ENCODE measurements around the gene ARHGEF1.
A peak's percentile ranks its signal among the peaks of the same experiment; 100 is the strongest.

Gene ARHGEF1, protein sequence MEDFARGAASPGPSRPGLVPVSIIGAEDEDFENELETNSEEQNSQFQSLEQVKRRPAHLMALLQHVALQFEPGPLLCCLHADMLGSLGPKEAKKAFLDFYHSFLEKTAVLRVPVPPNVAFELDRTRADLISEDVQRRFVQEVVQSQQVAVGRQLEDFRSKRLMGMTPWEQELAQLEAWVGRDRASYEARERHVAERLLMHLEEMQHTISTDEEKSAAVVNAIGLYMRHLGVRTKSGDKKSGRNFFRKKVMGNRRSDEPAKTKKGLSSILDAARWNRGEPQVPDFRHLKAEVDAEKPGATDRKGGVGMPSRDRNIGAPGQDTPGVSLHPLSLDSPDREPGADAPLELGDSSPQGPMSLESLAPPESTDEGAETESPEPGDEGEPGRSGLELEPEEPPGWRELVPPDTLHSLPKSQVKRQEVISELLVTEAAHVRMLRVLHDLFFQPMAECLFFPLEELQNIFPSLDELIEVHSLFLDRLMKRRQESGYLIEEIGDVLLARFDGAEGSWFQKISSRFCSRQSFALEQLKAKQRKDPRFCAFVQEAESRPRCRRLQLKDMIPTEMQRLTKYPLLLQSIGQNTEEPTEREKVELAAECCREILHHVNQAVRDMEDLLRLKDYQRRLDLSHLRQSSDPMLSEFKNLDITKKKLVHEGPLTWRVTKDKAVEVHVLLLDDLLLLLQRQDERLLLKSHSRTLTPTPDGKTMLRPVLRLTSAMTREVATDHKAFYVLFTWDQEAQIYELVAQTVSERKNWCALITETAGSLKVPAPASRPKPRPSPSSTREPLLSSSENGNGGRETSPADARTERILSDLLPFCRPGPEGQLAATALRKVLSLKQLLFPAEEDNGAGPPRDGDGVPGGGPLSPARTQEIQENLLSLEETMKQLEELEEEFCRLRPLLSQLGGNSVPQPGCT

DNA sequence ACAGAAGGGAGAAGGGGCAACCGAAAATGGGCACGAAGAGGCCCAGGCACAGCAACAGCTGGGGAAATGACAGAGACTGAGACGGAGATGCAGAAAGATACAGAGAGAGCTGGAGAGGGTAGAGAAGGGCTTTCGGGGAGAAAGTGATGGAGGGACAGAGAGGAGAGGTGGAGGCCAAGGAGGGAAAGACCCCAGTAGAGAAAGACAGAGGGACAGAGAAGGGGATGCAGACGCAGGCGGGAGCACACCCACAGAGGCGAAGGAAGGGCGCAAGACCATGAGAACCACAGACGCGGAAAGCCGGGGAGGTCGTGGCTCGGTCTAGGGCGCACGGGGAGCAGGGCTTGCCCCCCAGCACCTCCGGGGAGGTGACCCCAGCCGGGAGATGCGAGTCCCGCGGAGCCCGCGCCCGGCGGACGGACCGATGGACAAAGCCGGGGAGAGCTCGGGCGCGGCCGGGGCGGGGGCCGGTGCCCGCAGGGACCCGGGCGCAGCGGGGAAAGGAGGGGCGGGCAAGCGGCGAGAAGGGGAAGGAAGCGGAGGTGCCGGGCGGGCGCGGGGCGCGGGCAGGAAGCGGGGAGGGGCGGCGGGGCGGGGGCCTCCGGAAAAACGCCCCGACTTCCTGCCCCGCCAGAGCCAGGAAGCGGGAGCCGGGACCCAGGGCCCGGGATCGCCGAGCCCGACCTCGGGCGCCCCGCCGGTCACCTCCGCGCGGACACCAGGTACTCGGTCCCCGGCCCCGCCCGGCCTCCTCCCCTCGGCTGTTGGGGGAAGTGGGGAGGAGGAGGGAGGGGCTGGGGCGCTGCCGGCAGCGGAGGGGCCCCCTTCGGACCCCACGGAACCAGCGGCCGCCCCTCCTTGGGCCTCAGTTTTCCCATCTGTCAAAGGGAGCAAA is at the start of gene ARHGEF1:
TSS of gene ARHGEF1 (plus strand) at position 617 of the 895 bp plus-strand sequence. CDS start 4,899 bp downstream, outside the sequence.
- DNase-seq: peak; percentile 19 to 45

DNA sequence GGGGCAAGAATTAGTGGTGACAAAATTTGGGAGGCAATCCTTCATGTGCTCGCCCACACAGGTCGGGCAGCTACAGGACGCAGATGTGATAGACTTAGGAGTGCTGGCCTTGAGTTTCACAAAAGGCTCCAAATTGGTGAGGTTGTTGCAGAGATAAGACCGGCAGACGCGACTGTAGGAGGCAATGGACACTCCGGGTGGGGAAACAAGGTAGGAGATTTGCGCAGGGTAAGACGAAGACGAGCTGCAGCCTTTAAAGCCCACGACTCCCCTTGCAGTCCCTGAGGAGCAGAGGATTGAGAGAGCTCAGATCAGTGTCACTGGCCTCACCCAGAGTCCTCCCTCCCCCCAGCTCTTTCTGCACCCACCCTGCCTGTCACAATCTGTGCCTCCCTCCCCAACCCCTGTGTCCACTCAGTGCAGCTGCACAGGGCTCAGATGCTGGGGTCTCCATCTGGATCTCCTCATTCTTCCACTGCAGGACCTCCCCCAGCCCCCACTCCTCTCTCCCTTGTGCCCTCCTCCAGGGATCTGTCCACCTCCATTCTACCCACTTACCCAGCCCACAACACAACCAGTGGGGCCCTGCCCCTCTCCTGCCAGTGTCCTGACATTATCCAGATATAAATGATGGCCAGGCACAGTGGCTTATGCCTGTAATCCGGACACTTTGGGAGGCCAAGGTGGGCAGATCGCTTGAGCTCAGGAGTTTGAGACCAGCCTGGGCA is 44.8 kb upstream of the ARHGEF1 start:
- DNase-seq: no peak

DNA sequence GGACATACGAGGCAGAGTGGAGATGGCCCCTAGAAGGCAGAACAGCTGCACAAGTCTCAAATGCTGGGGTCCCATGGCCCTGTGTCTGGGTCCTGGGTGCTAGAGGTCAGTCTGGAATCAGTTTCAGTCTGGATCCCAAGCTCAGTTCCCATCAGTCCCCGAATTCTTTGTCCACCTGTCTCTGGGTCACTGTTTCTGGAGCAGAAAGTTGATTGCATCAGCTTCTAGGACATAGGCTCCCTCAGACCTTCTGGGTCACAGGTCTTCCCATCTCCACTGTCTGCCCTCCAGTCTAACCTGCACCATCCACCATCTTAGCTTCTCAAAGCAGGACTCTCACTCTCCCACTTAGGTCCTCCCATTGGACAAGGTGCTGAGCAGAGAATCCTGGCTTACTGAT is 43.8 kb upstream of the ARHGEF1 start:
- DNase-seq: no peak

DNA sequence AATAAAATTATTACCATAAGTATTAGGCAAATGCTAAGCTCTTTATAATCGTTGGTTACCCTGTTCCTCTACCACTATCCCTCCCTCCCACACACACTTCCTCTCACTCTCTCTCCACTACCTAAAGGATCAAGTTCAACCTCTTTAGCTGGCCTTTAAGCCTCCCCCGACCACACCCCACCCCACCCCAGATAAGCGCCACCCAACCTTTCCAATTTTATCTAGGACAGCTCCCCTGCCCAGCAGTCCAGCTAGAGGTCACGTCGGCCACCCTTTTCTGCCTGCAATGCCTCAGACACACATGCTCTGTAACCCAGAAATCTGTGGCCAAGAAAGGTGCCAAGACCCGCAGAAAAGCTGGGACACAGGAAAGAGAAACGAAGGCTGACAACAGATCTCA is 39.6 kb upstream of the ARHGEF1 start:
- no peak for DNase-seq

DNA sequence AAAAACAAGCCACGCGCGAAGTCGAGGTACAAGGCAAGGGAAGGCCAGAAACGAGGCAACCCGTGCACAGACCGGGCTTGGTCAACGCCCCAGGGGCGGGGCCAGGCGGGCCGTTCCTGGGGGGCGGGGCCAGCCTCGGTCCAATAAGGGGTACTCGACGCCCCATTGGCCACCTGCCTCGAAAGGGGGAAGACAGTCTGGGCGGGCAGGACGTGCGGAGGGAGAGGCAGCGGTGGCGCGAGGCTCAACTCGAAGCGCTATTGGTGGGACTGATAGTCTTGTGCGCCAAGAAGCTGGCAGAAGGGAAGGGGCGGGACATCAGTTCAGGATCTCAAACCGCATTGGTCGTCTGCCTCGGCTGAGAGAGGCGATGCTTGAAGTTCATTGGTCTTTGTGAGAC is 38.4 kb upstream of the ARHGEF1 start, which contains the start of gene LYPD4:
TSS of gene LYPD4 (minus strand) at position 83 of the 400 bp plus-strand sequence. CDS start 5,398 bp downstream, outside the sequence.
- DNase-seq: no peak

DNA sequence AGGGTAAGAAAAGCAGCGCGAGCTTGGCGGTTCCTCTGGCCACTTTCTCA is 38.2 kb upstream of the ARHGEF1 start, which contains the start of gene DMRTC2:
TSS of gene DMRTC2 (plus strand) at position 42 of the 50 bp plus-strand sequence. CDS start 2,387 bp downstream, outside the sequence.
- no peak for DNase-seq

DNA sequence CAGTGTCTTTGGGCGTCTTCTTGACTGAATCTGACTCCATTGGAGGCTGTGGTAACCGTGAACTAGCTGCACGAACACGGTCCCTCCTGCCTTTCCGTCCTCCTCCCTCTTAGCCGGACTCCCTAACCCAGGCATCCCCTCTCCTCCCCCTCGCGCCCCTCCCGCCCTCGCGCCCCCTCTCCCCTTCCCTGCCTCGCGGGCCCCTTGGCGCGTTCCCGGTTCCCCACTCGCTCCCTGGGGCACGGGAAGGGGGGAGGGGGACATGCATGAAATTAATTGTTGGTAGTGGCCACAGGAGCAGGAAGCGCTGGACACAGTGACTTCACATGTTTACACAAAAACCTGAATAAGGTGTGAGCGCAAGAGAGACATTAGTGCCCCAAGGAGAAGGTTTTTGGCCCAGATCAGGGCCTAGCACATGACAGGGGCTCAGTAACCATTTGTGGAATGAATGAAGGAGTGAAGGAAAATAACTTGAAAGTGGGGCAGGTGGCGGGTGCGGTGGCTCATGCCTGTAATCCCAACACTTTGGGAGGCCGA is 37.9 kb upstream of the ARHGEF1 start:
- DNase-seq: no peak

DNA sequence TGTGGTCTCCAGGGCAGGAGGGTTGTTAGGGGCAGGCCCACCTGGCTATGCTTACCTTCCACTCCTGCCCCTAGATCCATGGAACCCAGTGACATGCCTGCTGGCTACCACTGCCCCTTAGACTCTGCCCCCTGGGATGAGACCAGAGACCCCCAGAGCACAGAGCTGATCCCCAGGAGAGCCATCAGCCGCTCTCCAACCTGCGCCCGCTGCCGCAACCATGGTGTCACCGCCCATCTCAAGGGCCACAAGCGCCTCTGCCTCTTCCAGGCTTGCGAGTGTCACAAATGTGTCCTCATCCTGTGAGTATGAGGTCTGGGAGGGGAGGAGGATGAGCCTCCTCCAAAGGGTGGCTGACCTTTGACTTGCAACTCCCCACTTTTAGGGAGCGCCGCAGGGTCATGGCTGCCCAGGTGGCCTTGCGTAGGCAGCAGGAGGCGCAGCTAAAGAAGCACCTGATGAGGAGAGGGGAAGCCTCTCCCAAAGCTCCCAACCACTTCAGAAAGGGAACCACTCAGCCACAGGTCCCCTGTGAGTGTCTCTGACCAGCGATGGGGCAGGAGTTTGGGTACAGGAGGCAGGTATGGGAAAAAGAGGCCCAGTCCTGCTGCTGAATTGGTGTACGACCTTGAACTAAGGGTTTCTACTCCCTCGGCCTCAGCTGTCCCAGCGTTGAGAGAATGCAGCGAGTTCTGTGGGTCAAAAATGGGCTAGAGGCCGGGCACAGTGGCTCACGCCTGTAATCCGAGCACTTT is 35.5 kb upstream of the ARHGEF1 start:
- DNase-seq: no peak

DNA sequence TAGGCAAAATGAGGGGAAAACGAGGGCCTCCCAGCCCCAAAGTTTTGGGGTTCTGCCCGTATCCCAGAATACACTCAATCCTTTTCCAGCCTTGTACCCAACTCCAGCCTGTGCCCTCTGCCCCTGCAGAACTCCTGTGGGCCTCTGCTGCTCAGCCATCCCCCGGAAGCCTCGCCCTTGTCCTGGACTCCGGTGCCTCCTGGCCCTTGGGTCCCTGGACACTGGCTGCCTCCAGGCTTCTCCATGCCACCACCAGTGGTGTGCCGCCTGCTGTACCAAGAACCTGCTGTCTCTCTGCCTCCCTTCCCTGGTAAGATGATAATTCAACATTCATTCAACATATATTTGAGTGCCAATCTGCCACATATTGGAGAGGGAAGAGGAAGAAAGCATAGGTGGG is 34.3 kb upstream of the ARHGEF1 start:
- DNase-seq: no peak

DNA sequence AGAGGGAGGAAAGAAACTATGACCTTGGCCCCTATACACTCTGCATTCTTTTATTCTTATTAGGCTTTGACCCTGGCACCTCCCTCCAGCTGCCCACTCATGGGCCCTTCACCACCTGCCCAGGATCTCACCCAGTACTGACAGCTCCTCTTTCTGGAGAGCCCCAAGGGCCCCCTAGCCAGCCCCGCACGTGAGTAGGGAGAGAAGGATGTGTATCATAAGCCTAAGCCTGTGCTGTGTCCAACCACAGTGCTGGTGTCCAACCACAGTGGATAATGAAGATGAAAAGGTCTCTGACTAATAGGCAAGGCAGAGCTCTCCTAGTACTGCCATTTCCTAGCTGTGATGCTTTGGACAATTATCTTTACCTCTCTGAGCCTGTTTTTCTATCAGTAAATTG is 33.9 kb upstream of the ARHGEF1 start:
- DNase-seq: no peak

DNA sequence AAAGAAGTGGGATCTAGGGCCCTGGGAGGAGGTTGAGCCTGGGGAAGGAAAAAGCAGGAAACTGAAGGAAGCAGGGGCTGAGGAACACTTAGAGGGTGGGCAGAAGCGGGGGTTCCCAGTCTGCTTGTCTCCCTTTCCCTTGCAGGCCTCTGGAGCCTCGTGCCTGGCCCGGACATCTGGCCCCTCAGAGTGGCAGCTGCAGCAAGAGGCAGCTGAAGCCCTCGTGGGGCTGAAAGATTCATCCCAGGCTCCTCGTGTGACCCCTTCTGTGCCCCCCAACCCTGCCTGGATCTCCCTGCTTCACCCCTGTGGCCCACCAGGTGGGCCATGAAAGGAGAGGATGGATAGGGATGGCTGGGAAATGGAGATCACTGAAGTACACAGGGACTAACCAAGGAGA is 32.6 kb upstream of the ARHGEF1 start:
- DNase-seq: no peak

DNA sequence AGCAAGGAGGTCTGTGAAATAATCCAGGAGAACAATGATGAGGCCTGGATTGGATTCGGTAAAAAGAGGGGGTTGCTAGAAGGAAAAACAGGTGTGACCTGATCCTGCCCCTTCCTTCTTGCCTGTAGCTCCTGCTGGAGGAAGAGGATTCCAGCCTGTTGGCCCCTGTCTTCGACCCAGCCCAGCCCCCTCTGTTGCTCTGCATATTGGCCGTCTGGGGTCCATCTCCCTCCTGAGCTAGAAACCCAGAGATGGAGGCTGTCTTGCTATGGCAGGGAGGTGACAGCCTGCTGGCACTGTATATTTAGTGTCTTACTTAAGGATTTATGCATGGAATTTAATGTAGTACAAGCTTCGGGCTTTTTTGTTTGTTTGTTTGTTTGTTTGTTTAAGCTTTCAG is 31.5 kb upstream of the ARHGEF1 start:
- no peak for DNase-seq

DNA sequence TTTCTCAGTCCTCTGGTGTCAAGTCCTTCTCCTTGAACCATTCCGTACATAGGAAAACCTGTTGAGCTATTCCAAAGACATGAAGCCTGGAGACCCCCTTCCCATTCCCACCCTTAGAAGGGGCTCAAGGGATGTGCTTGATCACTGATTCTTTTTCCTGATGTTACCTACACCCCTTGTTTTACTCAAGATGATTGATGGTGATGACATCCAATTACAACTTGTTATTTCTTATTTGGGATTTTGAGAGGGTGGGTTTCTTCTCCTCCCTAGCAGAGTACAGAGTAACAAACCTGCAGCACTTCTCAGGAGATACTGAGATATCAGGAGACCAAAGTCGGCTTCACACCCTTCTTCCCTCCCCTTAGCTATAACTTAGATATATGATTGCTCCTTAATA is 29.6 kb upstream of the ARHGEF1 start:
- no peak for DNase-seq

DNA sequence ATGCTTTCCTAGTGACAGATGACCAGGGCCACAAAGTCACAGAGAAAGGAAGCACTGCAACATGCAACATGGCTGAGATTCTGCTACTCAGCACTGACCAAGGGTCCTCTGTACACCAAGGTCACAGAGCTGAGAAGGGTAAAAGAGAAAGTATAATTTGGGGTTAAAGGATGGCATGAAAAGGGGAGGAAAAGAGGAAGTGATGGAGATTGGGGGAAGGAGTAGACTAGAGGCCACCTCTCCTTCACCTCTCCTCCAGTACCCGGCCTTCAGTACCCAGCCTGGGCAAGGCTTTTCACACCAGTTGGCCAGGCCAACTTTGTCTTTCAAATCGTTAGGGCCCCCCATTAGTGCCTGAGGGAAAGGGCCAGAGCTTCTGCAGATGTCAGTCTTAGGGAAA is 29.2 kb upstream of the ARHGEF1 start:
- DNase-seq: no peak

DNA sequence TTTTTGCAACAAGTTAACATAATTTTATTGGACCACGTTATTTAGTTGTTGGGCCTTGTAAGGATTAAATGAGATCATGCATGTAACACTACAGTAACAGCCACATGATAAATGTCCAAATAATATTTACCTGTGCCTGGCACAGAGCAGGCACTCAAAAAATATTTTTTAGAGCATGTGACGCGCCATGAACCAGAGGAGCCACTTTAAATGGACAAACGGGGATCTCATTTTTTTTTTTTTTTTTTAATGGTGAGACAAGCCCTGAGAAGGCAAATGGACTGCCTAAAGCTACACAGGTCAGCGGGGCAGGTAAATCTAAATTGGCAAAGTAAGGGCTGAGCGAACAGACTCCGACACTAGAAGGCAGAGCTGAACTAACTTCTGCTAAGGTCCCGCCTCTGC is 23.8 kb upstream of the ARHGEF1 start:
- no peak for DNase-seq

DNA sequence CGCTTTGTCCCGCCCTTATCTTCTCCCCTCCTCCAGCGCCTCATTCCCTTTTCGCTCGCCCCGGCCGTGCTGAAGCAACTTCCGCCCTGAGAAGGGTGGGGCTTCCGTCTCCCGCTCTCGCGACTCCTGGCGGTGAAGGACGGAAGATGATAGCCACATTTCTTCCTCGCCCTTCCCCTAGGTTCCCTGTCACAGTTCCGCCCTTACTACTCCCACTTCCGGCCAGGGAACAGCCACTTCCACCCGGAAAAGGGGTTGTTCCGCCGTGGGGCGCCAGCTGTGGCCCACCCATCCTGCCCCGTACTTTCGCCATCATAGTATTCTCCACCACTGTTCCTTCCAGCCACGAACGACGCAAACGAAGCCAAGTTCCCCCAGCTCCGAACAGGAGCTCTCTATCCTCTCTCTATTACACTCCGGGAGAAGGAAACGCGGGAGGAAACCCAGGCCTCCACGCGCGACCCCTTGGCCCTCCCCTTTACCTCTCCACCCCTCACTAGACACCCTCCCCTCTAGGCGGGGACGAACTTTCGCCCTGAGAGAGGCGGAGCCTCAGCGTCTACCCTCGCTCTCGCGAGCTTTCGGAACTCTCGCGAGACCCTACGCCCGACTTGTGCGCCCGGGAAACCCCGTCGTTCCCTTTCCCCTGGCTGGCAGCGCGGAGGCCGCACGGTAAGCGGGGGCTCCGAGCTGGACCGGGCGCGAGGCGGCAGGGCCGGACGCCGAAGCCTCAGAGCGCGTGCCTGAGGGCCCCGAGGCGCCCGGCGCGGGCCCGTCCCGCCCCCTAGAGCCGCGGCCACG is 23.2 kb upstream of the ARHGEF1 start, which contains the start of gene RPS19:
TSS of gene RPS19 (plus strand) at position 638 of the 801 bp plus-strand sequence. CDS start 520 bp downstream, outside the sequence.
- peak; percentile 98 to 99 for DNase-seq

DNA sequence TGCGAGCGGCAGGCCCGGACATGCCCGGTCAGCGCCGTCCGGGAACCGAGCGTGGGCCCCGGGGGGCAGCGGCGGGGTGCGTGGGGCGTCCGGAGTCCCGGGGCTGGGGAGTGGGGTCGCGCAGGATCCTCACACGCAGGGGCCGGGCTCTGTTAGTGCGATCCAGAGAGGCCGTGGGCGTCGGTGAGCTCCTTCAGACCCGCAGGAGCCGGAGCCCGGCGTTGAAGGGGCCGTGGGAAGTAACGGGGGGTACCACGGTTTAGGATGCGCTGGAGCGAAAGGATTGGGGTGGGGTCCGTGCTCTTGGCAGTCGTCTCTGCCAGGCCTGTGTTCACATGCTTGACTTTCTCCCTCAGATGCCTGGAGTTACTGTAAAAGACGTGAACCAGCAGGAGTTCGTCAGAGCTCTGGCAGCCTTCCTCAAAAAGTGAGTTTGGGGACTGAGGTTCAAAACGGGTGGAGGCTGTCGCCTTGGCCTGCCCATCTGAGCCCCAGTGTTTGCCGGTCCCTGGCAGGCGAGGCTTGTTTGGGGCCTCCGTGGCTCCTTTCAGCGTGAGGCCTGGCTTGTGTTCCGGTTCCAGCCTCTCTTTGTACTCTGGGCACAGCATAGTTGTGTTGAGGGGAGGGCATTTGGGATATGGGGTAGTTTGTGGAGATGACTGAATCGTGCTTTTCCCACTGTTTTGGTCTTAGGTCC is 22.4 kb upstream of the ARHGEF1 start:
- no peak for DNase-seq

DNA sequence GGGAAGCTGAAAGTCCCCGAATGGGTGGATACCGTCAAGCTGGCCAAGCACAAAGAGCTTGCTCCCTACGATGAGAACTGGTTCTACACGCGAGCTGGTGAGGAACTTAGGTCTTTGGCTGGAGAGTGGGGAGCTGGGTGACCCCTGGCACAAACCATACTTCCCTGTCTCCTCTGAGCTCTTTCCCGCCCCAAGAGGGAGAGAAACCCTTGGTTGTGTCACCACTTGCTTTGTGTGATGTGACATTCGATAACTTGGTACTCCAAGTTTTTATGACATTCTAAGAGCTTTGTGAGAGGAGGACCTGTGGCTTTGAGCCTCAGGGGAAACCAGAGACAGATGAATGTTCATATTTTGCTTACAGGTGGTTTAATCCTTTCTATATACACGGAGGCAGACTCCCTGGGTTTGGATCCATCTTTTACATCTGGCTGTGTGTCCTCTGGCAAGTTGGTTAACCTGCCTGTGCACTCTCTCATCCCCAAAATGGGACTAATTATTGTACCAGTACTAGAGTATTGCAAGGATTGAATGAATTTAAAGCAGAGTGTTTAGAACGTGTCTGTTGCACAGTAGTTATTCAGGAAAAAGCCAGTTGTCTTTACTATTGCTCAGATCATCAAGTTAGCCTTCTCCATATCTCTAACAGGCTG is 21.7 kb upstream of the ARHGEF1 start:
- DNase-seq: no peak

DNA sequence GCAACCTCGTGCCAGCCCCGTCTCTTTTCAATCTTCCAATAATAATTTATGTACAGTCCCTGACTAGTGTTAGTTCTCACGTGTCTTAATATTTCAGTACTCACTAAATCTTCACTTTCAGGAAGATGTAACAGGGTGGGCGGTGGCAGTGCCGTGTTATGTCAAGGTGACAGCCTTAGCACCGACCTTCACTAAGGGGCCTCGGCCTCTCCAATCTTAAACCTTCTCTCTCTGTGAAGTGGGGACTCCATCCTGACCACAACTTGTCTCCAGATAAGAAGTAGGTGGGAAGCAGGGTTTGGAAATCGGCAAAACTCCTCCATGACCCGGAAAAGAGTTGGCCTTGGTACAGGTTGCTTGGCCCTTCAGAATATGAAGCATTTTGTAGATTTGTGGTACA is 21.1 kb upstream of the ARHGEF1 start:
- no peak for DNase-seq

Measured in Kasumi-1 (cell line).